Measurements from ENCODE around the gene PHF12.

Gene PHF12

DNA sequence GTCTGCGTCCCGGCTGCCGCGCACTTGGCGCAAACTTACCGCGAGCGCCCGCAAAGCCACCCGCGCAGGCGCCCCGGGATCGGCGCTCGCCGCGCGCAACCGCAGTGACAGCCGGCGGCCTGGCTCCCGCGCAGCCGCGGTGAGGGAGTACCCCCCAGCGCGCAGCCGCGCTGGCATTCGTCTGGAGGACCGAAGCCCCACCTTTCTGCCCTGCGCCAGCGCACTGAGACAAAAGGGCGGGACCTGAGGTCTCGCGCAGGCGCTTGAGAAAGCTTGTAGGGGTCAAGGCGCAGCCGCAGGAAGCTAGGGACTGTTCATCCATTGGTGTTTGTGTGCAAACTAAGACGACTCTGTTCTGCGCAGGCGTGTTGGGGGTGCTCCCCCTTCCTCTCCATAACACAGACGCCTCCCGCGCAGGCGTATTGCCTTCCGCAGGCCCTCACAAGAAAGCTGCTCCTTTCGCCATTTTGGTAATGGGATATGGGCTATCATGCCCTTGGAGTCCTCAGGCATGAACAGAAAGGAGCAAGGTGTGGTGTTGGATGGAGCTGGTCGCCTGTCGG is at the start of gene PHF12:
PHF12 (minus strand) TSS at position 91 of the 563 bp plus-strand sequence. CDS start 558 bp downstream, outside the sequence.
- DNase-seq: peak; percentile 100
- in situ Hi-C loops (cut with HindIII; ENCODE audit: low pct_ligation_motif_present, low pct_unique_long_range_greater_than_20kb, low sequenced_read_pairs): no loop called here

DNA sequence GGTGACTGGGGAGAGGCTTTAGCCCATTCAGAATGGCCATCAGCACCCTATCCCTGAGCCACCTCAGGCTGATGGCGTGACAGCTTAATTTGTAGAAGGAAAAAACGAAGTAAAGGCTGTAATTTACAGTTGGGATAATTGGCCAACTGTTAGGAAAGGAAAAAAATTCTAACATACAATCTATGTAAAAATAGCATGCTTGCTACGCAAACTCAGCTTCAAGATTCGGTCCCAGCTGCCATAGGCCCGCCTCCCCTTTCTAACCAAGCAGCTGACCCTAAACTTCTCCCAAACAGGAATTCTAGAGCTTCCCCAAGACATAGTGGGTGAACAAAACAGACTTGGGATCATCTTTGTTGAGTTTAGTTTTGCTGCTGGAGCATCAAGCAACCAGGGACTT is 49.7 kb upstream of the PHF12 start:
- DNase-seq: no peak
- in situ Hi-C loops (cut with HindIII; ENCODE audit: low pct_ligation_motif_present, low pct_unique_long_range_greater_than_20kb, low sequenced_read_pairs): no loop called here

DNA sequence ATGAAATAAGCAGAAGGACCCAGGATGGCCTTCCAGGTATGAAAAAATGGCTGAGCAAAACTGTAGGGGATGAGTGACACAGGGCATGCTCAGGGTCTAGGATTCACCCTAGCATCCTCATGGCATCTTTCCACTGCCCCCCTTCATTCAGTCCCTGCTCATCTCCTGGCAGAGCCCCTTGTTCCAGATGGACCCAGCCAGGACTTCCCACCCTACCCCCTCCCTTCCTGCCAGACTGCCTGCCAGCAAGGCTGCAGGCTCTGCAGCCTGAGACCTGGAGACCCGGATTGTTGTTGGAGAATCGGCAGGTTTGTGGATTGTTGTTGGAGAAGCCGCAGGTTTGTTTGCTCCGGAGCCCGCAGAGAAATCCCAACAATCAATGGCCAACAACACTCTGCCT is 47.9 kb upstream of the PHF12 start:
- in situ Hi-C loops (cut with HindIII; ENCODE audit: low pct_ligation_motif_present, low pct_unique_long_range_greater_than_20kb, low sequenced_read_pairs): no loop called here
- no peak for DNase-seq

DNA sequence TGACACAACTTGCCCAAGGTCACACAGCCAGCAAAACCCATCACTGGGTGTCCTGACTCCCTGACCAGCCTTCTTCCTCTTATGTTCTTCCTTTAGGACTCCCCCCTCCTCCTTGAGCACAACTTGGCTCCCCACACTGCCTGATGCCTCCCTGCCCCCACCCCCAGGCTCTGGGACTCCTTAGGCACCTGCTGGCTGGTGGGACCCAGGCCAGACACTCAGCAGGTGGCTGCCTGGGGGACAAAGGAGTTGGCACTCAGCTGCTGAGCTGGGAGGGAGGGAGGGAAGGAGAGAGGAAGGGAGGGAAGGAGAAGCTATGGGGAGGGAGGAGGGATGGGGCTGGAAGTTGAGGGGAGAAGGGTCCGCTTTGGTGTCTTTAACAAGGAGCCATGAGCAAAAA is 46.5 kb upstream of the PHF12 start:
- in situ Hi-C loops (cut with HindIII; ENCODE audit: low pct_ligation_motif_present, low pct_unique_long_range_greater_than_20kb, low sequenced_read_pairs): no loop called here
- no peak for DNase-seq

DNA sequence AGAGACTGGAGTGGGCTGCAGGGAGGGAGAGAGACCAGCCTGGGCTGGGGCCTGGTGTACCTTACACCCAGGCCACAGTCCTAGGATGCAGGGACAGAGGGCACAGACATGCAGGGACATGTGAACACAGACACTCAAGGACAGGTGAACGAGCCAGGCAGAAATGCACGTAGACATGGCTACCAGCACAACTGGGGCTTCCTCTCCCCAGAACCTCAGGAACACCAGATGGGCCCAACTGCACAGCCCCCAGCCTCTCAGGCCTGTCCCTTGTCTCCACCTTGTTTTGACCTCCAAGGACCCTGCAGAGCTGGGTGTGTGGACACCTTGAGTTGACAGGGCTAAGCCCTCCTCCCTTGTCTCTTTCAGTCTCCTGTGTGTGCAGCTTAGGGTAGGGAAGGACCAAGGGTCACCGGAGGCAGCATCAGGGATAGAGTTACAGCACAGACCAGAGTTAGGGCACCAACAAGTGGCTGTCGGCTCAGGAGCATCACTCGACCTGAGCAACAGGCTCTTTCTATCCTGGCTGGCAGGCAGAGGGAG is 45.3 kb upstream of the PHF12 start:
- no peak for DNase-seq
- in situ Hi-C loops (cut with HindIII; ENCODE audit: low pct_ligation_motif_present, low pct_unique_long_range_greater_than_20kb, low sequenced_read_pairs): no loop called here

DNA sequence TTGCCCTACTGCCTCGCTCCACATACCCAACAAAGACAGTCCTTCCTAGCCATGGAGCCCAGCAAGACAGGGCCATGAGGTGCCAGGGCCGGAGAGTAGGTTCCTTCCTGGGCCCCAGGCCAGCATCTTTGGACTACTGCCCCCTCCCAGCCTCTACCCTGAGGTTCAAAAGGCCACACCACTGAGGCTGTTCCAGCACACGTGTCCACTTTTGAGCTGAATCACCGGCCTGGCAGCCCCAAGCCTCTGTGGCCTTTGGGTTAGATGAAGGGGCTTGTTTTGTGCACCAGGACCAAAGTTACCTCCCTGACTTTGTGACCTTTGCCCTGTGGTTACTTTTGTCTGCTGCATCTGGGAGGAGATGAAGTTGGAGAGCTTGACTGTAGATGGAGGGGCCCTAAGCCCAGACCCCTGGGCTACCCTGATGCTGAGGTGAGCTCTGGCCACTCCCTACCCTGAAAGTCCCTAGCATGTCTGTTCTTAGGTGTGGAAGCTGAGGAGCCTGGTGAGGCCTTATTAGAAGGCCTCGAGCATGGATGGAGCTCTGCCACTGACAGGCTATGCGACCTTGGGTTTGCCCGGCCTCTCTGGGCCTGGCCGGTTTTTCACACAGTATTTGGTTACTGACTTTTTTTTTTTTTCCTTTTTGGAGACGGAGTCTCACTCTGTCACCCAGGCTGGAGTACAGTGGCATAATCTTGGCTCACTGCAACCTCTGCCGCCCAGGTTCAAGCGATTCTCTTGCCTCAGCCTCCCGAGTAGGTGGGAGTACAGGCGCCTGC is 42.5 kb upstream of the PHF12 start:
- in situ Hi-C loops (cut with HindIII; ENCODE audit: low pct_ligation_motif_present, low pct_unique_long_range_greater_than_20kb, low sequenced_read_pairs): no loop called here

DNA sequence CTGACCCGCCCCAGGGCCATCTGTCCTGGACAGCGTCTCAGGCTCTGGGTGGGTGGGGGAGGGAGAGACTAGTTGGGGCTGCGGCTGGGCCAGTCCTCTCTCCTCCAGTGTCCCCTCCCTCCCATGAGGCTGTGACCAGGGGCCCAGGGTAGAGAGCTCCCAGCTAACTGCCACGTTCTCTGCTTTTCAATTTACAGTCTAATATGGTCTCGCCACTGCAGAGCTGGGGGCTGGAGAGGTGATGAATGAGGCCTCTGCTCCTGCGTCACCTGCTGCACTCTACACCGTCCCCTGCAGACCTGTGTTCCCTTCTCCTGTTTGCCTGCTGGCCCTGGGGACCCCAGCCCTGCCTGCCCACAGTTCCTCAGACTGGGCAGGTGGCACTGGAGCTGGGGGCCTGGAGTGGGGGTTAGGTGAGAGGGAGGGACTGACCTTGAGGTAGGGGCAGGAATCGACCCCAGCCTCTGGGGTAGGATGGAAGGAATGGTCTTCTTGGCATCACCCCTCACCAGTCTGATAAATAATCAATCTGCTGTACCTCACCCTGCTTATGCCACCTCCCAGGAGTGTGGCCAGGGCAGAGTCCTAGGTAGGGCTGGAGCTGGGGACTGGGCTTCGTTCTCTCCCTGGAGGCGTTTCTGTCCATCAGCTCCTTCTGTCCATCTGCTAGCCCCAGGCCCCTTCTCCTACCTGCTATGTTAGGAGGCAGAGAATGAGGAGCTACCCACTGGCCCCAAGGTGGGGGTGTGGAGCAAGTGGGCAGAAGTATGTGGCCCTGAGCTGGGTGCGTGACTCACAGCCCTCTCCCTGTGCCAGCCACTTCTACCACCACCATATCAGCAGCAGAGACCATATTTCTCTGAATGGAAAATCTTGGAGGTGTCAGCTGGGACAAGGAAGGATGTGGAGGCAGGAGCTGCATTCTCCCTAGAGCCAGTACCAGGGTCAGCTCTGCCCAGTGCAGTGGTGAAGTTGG is 41.6 kb upstream of the PHF12 start:
- in situ Hi-C loops (cut with HindIII; ENCODE audit: low pct_ligation_motif_present, low pct_unique_long_range_greater_than_20kb, low sequenced_read_pairs): no loop called here

More for the DNA sequence above, 42.5 kb upstream of the PHF12 start:
- DNase-seq: no peak

DNA sequence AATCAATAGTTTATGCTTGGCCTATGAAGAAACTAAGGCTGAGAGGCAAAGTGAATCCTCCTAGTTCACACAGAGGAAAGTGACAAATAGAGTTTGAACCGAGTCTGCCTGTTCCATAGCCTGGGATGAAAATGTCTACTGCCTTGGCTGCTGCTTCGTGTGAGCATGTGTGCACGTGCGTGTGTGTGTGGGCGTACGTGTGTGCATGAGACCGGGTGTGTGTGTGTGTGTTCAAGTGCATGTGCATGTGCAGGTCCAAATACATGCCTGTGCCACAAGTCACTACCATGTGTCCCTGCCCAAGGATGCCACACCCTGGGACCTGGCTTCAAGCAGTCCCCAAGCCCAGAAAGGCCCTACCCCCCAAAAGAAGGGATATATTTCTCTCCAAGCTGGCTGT is 40.9 kb upstream of the PHF12 start:
- in situ Hi-C loops (cut with HindIII; ENCODE audit: low pct_ligation_motif_present, low pct_unique_long_range_greater_than_20kb, low sequenced_read_pairs): no loop called here
- no peak for DNase-seq

More for the DNA sequence above, 41.6 kb upstream of the PHF12 start:
- peak; percentile 28 for DNase-seq

DNA sequence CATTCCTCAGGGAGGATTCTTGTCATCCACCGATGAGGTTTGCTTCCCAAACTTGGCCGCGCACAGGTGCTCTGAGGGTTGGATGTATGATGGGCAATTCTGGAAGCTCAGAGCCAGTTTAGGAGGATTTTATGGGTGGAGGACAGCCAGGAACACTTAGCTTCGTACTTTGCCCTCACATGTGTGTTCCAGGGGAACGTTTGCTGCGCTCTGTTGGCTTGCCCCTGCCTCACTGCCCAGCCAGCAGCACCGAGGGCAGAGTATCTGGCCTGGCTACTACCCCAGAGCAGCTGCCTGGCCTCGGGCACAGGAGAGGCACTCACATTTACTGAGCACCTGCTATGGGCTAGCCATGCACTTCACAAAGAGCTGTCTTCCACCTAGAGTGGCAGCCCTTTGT is 40.5 kb upstream of the PHF12 start:
- in situ Hi-C loops (cut with HindIII; ENCODE audit: low pct_ligation_motif_present, low pct_unique_long_range_greater_than_20kb, low sequenced_read_pairs): no loop called here
- DNase-seq: no peak

DNA sequence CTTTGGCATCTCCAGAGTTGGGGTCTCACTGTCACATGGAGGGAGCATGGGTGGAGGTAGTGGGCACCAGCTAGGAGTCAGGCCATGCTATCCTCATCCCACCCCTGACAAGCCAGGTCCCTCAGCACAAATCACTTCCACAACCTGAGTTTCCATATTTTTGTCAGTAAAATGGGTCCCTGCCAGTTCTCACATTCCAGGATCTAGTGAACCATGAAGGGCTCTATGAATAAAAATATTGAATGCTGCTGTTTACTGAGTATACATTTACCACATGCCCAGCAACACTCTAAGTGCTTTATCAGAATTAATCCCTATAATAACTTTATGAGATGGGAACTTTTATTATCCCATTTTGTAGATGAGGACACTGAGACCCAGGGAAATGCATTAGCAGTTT is 37.7 kb upstream of the PHF12 start:
- no peak for DNase-seq
- in situ Hi-C loops (cut with HindIII; ENCODE audit: low pct_ligation_motif_present, low pct_unique_long_range_greater_than_20kb, low sequenced_read_pairs): no loop called here

DNA sequence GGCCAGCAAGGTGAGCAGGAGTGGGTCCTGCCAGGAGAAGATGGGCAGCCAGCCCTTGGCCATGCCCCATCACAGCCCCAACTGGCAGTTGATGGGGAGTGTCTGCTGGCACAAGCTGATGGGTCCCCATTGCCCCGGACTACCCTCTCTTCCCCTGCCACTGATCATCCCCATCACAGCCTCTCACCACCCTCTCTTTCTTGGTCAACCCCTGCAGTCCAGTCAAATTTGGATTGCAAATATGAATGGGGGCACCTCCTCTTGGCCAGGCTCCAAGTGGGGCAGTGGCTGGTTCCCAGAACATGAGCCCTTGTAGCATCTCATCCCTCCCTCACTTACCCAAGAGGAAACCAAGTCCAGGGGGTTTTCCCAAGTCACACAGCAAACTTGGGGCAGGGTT is 37.2 kb upstream of the PHF12 start:
- DNase-seq: no peak
- in situ Hi-C loops (cut with HindIII; ENCODE audit: low pct_ligation_motif_present, low pct_unique_long_range_greater_than_20kb, low sequenced_read_pairs): no loop called here

DNA sequence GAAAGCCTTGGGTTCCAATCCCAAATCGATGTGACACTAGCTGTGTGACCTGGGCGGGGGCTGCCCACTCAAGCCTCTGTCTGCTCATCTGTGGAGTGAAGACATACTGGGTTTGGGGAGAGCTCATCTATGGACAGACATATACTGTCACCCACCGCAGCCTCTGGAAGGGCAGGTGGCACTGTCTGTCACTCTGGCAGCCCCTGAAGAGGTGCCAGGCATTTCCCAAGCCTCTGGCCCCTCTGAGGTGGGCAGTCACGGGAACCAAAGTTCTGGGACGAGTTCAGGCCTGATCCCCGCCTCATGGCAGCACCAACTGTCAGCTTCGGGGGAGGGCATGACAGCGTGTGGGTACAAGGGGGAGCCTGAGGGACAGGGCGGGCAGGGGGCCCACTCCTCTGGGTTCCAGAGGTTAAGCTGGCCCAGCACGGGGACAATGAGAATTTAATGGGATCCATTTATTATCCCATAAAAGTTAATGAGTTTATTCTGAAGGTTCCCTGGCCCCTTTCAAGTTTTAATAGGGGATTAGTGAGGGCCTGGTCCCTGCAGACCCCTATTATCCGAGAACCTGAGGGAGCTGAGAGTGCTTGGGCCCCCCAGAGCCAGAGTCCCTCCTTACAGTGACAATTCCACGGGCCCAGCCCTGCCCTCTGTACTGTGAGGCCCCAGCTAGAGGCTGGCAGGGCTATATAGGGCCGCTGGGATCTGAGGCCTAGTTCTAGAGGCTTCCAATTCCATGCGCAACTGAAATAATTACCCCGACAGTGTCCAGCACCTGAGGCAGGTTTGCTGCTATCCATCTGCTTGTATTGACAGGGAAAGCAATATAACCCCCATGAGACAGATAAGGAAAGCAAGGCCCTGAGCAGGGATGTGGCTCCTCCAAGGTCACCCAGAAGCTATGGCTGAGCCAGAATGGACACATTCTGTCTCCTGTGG is 35.7 kb upstream of the PHF12 start:
- DNase-seq: no peak
- in situ Hi-C loops (cut with HindIII; ENCODE audit: low pct_ligation_motif_present, low pct_unique_long_range_greater_than_20kb, low sequenced_read_pairs): no loop called here

DNA sequence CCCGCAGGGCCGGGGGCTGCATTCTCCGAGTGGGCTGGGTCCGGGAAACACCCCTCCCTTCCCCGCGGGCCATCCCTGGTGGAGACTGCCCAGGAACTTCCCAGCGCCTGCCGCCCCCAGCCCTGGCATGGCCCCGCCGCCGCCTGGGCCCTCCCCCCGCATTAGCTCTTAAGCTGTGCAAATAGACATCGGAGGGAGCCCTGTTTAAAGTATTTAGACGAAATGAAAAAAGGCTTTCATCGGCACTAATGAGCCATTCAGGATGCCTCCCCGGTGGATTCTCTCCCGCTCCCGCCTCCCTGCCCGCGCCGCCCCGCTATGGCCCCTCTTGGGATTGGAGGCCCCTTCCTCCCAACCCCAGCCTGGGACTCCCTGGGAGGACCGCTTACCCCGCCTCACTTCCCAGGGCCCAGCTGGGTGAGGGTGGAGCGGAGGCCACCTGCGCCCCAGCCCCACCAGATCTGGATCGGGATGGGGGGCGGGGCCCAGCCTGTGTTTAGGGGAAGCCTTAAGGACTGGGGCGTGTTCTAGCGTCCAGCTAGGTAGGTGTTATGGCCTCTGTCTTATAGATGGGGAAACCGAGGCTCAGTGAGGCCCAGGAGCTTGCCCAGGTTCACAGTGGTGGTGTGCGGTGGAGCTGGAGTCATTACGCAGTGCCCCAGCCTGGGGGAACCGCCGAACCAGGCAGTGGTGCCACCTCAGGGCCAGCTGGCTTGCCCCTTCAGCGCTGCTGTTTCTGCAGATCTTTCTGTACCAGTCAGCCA is 34.8 kb upstream of the PHF12 start:
- DNase-seq: no peak
- in situ Hi-C loops (cut with HindIII; ENCODE audit: low pct_ligation_motif_present, low pct_unique_long_range_greater_than_20kb, low sequenced_read_pairs): no loop called here

DNA sequence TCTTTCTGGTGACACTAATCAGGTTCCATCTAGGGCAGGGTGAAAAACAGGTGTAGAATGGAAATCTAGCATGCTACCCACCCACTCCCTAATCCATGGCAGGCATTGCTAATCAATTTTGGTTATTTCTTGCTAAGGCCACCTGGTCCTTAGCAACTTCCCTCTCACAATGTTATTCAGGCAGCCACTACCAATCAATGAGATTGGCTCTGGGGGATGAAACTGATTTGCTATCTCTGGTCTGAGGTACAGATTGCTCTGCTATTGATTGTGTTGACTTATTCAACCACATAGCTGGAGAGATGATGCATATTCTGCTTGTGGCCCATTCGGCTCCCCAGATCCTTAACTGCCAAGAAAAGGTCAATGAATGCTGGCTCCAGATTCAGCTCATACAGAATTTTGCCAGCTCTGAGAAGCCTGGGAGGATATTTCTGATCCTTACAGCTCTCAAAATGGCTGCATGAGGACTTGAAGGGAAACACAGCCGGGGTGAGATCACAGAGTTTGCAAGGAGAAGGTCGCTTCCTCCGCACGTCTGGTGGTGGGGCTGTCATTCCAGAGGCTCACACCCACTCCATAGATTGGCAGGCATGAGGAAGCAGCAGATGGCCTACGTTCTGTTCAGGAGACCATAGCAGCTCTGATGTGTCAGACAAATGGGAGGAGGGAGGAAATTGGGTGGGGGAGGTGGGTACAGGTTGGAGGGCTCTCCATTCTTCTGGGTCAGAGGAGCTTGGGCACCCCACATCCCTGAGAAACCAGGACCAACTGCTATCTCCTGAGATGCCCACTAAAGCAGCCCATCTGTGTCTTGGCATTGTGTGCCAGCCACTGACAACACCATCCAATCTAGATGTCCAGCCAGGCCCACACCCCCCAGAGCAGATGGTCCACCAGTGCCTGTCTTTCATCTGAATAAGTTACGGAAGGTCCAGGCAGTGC is 32.2 kb upstream of the PHF12 start:
- no peak for DNase-seq
- in situ Hi-C loops (cut with HindIII; ENCODE audit: low pct_ligation_motif_present, low pct_unique_long_range_greater_than_20kb, low sequenced_read_pairs): no loop called here

DNA sequence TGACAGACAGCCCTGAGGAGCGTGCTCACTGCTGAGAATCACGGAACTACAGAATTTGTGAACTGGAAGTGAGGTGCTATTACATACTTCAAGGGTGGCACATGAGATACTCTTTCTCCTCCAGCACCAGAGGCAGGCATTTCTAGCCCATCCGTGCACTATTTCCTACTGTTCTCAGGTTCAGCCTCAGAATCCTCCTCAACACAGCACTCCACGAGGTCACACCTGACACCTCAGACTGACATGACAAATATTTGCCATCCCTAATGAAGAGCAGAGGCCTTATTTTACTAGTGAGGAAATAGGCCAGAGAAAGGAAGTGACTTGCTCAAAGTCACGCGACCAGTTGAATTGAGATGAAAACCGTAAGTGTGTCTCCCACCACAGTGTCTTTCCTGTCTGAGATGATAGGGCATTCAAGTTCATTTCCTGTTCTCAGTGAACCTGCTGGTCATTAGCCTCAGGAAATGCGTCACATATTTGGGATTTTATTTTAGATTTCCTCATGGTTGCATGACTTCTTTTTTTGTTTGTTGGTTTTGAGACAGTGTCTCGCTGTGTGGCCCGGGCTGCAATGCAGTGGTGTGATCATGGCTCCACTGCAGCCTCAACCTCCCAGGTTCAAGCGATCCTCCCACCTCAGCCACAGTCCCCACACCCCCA is 30.9 kb upstream of the PHF12 start:
- no peak for DNase-seq
- in situ Hi-C loops (cut with HindIII; ENCODE audit: low pct_ligation_motif_present, low pct_unique_long_range_greater_than_20kb, low sequenced_read_pairs): no loop called here
